ENCODE measurements around the gene TPSB2. TPM values are rescaled to one million over a fixed set of nuclear protein-coding genes. Genes with fewer than 3 reads are reported as not detected.

The TPSB2 gene
- total RNA-seq, 1 donor from 2014 or later: not detected

DNA sequence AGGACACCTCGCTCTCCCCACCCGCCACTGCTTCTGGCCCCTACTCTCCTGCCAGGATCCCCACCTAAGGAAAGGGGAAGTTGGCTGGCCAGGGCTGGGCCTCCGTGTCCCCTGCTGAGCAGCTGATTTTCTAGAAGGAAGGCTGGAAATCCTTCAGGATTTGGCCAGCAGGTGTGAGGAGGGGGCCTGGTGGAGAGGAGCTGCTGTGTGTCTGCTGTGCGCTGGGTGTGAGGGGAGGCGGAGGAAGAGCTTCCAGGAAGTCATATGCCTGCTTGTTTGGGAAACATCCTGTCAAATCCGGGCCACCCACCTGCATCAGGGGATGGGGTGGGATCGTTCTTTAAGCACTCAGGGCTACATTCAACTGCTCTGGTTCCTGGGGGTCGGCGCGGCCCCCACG lies 33.5 kb downstream of the TPSB2 start:
- TF ChIP-seq, protein P1, sequence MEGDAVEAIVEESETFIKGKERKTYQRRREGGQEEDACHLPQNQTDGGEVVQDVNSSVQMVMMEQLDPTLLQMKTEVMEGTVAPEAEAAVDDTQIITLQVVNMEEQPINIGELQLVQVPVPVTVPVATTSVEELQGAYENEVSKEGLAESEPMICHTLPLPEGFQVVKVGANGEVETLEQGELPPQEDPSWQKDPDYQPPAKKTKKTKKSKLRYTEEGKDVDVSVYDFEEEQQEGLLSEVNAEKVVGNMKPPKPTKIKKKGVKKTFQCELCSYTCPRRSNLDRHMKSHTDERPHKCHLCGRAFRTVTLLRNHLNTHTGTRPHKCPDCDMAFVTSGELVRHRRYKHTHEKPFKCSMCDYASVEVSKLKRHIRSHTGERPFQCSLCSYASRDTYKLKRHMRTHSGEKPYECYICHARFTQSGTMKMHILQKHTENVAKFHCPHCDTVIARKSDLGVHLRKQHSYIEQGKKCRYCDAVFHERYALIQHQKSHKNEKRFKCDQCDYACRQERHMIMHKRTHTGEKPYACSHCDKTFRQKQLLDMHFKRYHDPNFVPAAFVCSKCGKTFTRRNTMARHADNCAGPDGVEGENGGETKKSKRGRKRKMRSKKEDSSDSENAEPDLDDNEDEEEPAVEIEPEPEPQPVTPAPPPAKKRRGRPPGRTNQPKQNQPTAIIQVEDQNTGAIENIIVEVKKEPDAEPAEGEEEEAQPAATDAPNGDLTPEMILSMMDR (IDR thresholded peaks at IDR 0.05; ENCODE audit: insufficient read depth, low read length, severe bottlenecking): no peak
- Histone ChIP-seq H3K36me3 (ENCODE audit: control insufficient read depth, insufficient read depth, low read length) (no peaks in the 10 kb centered on the region), H3K4me3 (ENCODE audit: low read depth, low read length) (no peak overlapping the region), H3K27me3 (ENCODE audit: control insufficient read depth, insufficient read depth, low read length) (no peaks in the 10 kb centered on the region)
- DNase-seq (ENCODE audit: low read depth) (no peak), FAIRE-seq (no peak)

DNA sequence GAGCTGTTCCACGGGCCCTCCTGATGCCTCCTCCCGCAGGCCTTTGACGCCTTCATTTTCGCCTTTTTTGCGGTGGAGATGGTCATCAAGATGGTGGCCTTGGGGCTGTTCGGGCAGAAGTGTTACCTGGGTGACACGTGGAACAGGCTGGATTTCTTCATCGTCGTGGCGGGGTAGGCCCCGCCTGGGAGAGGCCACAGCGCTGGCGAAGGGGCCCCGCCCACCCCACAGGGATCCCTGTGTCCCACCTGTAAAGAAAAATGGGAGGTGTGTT lies 34.7 kb downstream of the TPSB2 start:
- no peak for FAIRE-seq
- DNase-seq (ENCODE audit: low read depth): no peak
- TF ChIP-seq, protein P1 (IDR thresholded peaks at IDR 0.05; ENCODE audit: insufficient read depth, low read length, severe bottlenecking): no peak
- no peak overlapping the region for H3K4me3 ChIP-seq (ENCODE audit: low read depth, low read length)
- H3K27me3 ChIP-seq (ENCODE audit: control insufficient read depth, insufficient read depth, low read length): no peaks in the 10 kb centered on the region
- H3K36me3 ChIP-seq (ENCODE audit: control insufficient read depth, insufficient read depth, low read length): no peaks in the 10 kb centered on the region

DNA sequence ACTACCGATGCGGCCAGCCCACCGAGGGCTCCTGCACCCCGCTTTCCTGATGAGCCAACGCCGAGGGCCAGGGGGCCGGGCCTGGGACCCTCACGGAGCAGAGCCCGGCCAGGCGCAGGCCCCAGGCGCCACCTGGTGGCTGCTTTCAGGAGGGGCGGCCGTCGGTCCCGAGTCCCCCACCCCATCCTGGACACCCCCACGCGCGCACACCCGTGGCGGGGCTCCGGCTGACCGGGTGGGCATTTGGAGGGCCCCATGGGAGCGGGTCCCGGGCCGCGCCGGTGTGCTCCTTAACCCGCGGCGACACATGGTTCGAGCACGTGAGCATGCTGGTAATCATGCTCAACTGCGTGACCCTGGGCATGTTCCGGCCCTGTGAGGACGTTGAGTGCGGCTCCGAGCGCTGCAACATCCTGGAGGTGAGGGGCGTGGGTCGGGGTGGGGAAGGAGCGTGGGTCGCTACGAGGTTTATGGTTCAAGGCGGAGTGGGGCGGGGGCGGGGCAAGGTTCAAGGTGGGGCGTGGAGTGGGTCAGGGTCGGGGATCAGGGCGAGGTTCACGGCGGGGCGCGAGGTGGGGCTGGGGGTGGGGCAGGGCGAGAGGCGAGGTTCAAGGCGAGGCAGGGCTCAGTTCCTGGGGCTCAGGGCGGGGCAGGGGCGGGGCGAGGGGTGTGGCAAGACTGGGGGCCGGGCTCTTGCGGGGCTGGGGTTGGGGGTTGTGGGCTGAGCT lies 35.2 kb downstream of the TPSB2 start:
- Histone ChIP-seq H3K36me3 (ENCODE audit: control insufficient read depth, insufficient read depth, low read length) (no peaks in the 10 kb centered on the region), H3K4me3 (ENCODE audit: low read depth, low read length) (no peak overlapping the region), H3K27me3 (ENCODE audit: control insufficient read depth, insufficient read depth, low read length) (no peaks in the 10 kb centered on the region)
- FAIRE-seq (no peak), DNase-seq (ENCODE audit: low read depth) (no peak)
- TF ChIP-seq, protein P1 (IDR thresholded peaks at IDR 0.05; ENCODE audit: insufficient read depth, low read length, severe bottlenecking): peak; percentile 20

DNA sequence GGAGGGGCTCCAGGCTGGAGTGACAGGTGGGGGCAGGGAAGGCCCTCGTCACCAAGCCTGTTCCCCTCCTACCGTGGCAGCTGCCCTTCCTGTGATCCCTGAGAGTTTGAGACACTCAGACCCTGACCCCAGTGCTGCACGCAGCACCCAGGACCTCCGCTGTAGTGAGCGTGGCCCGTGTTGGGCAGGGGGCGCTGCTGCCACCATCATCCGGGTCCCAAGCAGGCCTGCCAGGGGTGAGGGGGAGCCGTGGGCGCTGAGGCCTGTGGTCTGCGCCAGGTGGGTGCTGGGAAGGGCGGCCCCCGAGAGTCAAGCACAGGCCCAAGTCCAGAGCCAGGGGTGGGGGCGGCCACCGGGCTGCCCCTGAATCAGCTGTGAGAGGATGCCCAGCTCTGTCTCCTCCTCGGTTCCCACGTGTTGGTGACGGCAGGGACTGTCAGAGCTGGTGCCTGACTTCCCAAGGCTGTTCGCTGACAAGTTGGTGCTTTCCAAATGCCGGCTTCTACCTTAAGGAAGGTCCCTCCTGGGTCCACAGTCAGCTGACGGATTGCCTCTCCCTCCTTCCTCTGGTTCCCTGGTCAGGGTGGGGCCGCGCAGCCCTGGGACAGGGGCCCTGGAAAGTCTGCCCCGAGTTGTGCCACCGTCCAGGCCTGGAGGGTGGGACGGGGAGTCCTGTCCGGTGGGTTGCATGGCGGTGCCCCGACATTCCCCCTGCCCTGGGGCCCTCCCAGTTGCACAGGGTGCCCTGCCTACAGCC lies 36.0 kb downstream of the TPSB2 start:
- FAIRE-seq (no peak), DNase-seq (ENCODE audit: low read depth) (no peak)
- no peaks in the 10 kb centered on the region for H3K27me3 ChIP-seq (ENCODE audit: control insufficient read depth, insufficient read depth, low read length)
- no peak overlapping the region for H3K4me3 ChIP-seq (ENCODE audit: low read depth, low read length)
- no peaks in the 10 kb centered on the region for H3K36me3 ChIP-seq (ENCODE audit: control insufficient read depth, insufficient read depth, low read length)
- TF ChIP-seq, protein P1 (IDR thresholded peaks at IDR 0.05; ENCODE audit: insufficient read depth, low read length, severe bottlenecking): no peak

DNA sequence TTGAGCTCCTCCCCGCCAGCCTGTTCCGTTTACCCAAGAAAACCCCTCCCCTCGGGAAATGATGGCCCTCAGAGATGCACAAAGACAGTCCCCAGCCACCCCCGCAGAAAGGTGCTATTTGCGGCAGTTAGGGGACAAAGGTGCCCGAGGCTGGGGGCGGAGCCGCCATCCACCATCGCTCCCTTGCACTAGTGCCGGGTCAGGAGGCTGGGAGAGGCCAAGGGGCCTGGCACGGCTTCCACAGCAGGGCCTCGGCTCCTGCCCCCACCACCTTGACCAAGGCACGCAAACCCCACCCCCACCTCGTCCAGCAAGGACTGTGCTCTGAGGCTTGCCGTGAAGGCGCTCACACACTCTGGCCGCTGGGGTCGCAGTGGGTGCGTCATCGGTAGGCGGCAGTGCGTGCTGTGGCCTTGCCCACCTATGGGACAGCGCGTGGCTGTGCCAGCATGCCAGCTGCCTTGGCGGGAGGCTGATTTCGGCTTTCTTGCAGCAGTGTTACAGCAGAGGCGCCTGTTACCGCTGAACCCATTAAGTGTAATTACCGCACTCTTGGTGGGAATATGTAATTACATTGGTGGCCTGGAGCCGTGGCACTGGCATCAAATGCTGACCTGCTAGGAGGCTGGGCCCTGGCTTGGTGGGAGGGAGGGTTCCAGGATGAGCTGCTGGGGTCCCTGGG lies 36.7 kb downstream of the TPSB2 start:
- TF ChIP-seq, protein P1 (IDR thresholded peaks at IDR 0.05; ENCODE audit: insufficient read depth, low read length, severe bottlenecking): no peak

More for the DNA sequence above, 36.7 kb downstream of the TPSB2 start:
- FAIRE-seq (no peak), DNase-seq (ENCODE audit: low read depth) (no peak)
- H3K4me3 ChIP-seq (ENCODE audit: low read depth, low read length): no peak overlapping the region
- no peaks in the 10 kb centered on the region for H3K27me3 ChIP-seq (ENCODE audit: control insufficient read depth, insufficient read depth, low read length)
- no peaks in the 10 kb centered on the region for H3K36me3 ChIP-seq (ENCODE audit: control insufficient read depth, insufficient read depth, low read length)

Measured in bronchial epithelial cell (primary cell).